Choroid plexus epithelial cell (primary cell): ENCODE results near the gene MYBPHL.

Experiments
- DNase-seq: peaks from one replicate; pipeline ENCODE4 v3.0.0-alpha.2; 2010; ENCODE audit warnings: low read depth
- H3K4me3 ChIP-seq: 2 replicates; pipeline ENCODE4 v1.5.1; 2011; ENCODE audit warnings: low read depth, mild to moderate bottlenecking, control low read depth, low read length, moderate library complexity
- TF ChIP-seq, protein P1 (sequence below): conservative IDR thresholded peaks from 2 replicates; pipeline ENCODE4 v1.5.1; 2011; ENCODE audit warnings: low read depth, mild to moderate bottlenecking, control low read depth, inconsistent platforms, low read length, moderate library complexity

MYBPHL gene

DNA sequence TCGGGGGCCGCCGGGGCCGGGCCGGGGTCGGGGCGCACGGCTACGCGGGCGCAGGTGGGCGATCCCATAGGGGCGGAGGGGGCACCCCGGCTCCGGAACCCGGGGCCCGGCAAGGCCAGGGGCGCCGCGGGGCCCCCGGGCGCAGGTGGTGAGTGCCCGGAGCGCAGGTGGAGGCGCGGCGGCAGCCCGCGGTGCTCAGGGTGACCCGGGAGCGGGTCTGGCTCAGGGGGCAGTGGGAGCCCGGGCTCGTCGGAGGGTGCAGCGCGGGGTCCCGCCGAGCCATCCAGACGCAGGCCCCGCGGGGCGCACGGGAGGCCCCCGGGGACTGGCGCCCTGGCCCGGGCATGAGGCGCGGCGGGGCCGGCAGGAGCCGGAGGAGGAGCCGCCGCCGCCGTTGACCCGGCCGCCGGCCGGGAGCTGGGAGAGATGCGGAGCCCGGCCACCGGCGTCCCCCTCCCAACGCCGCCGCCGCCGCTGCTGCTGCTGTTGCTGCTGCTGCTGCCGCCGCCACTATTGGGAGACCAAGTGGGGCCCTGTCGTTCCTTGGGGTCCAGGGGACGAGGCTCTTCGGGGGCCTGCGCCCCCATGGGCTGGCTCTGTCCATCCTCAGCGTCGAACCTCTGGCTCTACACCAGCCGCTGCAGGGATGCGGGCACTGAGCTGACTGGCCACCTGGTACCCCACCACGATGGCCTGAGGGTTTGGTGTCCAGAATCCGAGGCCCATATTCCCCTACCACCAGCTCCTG lies 57.0 kb downstream of the MYBPHL start:
- TF ChIP-seq, protein P1, sequence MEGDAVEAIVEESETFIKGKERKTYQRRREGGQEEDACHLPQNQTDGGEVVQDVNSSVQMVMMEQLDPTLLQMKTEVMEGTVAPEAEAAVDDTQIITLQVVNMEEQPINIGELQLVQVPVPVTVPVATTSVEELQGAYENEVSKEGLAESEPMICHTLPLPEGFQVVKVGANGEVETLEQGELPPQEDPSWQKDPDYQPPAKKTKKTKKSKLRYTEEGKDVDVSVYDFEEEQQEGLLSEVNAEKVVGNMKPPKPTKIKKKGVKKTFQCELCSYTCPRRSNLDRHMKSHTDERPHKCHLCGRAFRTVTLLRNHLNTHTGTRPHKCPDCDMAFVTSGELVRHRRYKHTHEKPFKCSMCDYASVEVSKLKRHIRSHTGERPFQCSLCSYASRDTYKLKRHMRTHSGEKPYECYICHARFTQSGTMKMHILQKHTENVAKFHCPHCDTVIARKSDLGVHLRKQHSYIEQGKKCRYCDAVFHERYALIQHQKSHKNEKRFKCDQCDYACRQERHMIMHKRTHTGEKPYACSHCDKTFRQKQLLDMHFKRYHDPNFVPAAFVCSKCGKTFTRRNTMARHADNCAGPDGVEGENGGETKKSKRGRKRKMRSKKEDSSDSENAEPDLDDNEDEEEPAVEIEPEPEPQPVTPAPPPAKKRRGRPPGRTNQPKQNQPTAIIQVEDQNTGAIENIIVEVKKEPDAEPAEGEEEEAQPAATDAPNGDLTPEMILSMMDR, result no peak

DNA sequence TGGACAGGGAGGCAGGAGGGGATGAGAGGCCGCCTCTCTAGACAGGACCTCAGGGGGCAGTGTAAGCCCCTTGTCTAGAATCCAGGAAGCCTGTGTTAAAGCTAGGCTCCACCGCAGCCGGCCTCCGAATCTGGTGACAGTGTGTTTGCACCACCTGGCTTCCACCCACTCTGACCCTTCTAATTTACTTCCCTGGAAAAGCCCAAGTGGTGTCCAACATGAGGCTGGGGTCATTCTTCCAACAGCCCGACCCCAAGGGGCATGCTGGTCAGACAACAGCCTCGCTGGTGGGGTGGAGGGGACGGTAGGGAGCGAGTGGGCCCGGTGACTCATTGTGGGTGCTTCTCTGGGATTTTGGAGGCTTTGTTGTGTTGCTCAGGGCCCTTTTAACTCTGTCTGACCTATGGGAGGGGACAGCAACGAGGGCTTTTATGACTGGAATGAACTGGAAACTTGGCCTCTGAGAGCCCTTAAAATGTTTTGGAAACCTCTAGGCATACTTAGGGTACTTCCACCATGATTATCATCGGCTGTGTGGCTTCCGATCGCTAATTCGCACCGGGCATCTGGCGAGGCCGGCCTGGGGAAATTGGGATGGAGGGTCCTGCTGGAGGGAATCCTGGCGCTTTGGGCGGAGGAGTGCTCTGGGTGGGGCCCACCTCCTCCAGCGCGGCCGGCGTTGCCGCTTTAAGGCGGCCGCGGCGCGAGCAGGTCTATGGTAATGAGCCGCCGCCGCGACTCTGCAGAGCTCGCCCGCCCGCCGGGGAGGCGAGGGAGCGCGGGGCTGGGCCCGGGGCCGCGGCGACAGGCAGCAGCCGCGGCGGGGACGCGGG lies 57.8 kb downstream of the MYBPHL start, which contains the start of gene CELSR2:
Gene CELSR2 (plus strand): TSS at position 743 of the 833 bp plus-strand sequence. CDS start 541 bp downstream, outside the sequence.
- H3K4me3 ChIP-seq, result peak within 1 kb of the TSS; percentile 48
- TF ChIP-seq, protein P1, result no peak
- DNase-seq, result peak; percentile 52

More for the DNA sequence above, 57.0 kb downstream of the MYBPHL start:
- H3K4me3 ChIP-seq, result peak overlapping the region; percentile 48
- DNase-seq, result no peak

DNA sequence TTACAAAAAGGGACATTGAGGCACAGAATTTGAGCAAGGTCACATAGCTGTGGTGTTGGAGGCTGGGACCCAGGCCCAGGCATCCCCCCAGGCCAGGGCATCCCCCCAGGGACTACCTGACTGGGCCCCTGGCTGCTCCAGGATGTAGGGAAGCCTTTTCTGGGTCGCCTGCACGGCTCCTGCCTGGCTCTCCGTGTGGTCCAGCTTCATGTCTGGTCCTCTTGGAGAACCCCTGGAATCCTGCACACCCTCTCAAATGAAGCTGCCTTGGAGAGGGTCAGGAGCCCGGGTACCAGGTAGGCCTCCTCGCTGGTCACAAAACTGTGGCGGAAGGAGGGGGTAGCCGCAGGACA lies 58.4 kb downstream of the MYBPHL start:
- TF ChIP-seq, protein P1, result no peak
- H3K4me3 ChIP-seq, result no peak overlapping the region
- DNase-seq, result no peak

DNA sequence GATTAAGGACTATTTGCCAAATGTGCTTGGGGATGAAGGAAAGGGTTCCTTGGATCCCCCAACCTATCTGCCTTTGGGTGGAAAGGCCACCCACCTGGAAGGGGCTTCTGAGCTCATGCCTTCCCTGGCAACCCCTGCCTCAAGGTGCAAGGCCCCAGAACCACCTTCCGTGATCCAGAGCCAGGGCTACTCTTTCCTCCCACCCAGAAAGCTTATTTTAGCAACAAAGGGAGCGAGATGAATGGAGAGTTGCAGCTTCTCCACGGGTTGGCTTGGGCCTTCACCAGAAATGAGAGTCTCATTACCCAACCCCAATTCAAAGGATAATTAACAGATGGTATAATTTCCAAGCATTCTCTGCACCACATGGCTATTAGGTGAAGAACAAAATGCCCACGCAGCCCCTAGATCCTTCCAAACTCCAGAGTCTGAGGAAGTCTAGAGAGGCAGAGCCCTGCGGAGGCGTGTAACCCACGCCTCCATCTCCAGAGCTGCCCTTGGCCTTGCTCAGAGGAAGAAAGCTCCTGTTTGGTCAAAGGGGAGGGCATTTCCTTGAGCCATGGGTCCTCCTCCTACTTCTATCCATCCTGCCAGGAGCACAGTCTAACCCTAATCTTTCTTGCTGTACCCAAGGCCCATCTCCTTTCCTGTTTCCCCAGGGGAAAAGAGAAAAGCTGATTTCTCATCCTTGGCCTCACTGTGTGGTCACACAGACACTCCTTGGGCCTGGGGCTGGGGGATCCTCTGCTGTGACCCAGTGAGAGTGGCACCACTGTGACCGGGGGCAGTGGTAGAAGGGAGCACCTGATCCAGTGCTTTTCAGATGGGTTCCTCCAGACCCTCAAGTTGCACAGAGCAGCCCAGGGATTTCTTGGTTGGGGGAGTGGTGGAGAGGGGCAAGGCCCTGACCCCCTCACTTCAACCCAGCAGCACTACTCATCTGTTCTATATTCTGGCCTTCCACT lies 59.1 kb downstream of the MYBPHL start:
- TF ChIP-seq, protein P1, result no peak
- no peak for DNase-seq
- H3K4me3 ChIP-seq, result no peak overlapping the region

DNA sequence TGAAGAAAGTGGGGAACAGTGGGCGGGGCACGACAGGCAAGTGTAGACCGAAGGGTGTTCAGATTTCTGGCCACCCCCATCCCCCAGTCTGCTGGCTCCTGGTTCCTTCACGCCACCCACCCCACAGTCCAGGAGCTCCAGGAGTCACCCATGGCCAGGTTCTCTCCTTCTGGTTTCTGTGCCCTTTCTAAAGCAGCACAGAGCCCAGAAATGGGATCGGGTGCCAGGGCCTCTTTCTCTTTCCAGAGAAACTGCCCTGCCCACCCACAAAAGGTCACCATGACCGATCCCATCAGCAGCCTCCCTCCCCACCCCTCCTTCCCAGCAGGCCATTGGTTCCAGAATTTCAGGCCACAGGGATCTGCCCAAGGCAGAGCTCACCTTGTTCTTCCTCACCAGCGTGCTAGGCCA lies 60.7 kb downstream of the MYBPHL start:
- H3K4me3 ChIP-seq, result no peak overlapping the region
- DNase-seq, result no peak
- TF ChIP-seq, protein P1, result no peak

DNA sequence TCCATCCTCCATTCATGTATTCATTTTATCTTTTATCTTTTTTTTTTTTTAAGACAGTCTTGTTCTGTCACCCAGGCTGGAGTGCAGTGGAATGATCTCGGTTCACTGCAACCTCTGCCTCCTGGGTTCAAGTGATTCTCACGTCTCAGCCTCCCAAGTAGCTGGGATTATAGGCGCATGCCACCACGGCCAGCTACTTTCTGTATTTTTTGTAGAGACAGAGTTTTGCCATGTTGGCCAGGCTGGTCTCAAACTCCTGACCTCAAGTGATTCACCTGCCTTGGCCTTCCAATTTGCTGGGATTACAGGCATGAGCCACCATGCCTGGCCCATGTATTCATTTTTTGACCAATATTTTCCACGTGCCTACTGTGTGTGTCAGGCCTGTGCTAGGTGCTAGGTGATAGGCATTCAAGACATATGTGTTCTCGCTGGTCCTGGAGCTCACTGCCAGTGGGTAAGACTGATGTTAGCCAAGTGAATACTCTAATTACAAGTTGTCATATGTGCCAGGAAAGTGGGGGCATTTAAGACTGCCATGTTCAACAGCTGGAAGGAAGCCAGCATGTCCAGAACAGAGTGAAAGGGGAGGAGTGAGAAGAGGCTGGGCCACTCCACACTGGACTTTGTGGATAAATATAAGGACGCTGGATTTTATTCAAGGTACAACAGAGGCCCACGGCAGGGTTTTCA lies 62.8 kb downstream of the MYBPHL start:
- TF ChIP-seq, protein P1, result no peak
- DNase-seq, result no peak
- H3K4me3 ChIP-seq, result no peak overlapping the region
